Measurements from ENCODE around the gene ALKAL2. TPM values are rescaled to one million over a fixed set of nuclear protein-coding genes. Genes with fewer than 3 reads are reported as not detected.

ALKAL2 gene
- total and polyA plus RNA-seq, 10 of the 15 experiments (the other 5 are each of a cell fraction or from before 2014, with no cell fraction given): 0.11 to 0.29 (median 0.11) TPM; not detected in 7

DNA sequence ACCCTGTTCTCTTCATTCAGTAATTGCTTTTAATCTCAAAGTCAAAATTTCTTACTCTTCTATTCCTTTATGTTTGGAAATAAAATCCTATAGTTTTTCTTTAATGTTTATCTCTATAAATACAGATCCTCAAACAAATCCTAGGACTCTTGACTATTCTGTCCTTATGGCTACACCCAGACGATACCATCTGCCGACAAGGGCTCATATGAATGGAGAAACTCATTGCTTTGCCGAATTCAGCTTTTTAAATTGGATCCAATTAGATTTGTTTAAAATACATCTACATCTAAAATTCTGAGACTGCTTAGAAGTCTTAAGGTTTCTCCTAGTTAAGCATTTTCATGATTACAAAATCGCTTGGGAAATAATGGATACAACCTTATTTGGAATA, 9.0 kb downstream of the ALKAL2 start (continued):
- TF ChIP-seq MTA3 (IDR thresholded peaks at IDR 0.05; ENCODE audit: borderline replicate concordance, low read length): no peak
- no peak for TF ChIP-seq SMARCA5 (IDR thresholded peaks at IDR 0.05)
- no peak for TF ChIP-seq CEBPB (IDR thresholded peaks at IDR 0.05; ENCODE audit: borderline replicate concordance in 1 of 2, low read depth in 2 of 2, low read length in 2 of 2)
- TF ChIP-seq, protein P1, sequence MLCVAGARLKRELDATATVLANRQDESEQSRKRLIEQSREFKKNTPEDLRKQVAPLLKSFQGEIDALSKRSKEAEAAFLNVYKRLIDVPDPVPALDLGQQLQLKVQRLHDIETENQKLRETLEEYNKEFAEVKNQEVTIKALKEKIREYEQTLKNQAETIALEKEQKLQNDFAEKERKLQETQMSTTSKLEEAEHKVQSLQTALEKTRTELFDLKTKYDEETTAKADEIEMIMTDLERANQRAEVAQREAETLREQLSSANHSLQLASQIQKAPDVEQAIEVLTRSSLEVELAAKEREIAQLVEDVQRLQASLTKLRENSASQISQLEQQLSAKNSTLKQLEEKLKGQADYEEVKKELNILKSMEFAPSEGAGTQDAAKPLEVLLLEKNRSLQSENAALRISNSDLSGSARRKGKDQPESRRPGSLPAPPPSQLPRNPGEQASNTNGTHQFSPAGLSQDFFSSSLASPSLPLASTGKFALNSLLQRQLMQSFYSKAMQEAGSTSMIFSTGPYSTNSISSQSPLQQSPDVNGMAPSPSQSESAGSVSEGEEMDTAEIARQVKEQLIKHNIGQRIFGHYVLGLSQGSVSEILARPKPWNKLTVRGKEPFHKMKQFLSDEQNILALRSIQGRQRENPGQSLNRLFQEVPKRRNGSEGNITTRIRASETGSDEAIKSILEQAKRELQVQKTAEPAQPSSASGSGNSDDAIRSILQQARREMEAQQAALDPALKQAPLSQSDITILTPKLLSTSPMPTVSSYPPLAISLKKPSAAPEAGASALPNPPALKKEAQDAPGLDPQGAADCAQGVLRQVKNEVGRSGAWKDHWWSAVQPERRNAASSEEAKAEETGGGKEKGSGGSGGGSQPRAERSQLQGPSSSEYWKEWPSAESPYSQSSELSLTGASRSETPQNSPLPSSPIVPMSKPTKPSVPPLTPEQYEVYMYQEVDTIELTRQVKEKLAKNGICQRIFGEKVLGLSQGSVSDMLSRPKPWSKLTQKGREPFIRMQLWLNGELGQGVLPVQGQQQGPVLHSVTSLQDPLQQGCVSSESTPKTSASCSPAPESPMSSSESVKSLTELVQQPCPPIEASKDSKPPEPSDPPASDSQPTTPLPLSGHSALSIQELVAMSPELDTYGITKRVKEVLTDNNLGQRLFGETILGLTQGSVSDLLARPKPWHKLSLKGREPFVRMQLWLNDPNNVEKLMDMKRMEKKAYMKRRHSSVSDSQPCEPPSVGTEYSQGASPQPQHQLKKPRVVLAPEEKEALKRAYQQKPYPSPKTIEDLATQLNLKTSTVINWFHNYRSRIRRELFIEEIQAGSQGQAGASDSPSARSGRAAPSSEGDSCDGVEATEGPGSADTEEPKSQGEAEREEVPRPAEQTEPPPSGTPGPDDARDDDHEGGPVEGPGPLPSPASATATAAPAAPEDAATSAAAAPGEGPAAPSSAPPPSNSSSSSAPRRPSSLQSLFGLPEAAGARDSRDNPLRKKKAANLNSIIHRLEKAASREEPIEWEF (IDR thresholded peaks at IDR 0.05; ENCODE audit: insufficient replicate concordance, low read depth, low read length): no peak

DNA sequence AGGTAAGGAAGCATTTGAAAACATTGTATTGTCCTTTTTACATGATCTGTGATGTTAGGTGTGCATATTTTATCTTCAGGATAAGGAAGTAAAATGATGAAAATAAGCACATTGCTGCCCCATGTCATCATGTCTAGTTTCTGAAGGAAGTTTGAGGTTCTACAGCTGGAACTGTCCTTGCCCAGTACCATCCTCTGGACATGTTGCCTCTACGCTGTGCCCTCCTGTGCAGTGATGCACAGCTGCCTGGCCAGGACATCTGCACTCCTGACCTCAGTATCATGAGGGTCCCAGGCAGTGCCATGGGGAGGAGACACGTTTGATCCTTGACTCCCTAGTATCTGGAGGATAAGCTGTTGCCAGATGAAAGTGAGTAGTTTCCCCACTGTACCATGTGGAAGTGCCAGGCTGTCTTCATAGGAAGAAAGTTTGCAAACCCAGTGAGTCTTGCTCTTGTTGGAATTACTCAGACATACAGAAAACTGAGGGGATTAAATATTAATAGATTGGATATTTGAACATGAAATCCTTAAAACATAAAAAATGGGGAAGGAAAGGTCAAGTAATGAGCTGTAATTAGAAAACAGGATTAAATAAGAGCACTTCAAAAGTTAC, 9.5 kb downstream of the ALKAL2 start:
- WGBS (ENCODE audit: insufficient coverage, insufficient replicate concordance, low lambda C conversion rate, missing lambda C conversion rate): 91% methylated on average over 2 of the region's 2 CpGs
- Histone ChIP-seq H3K4me3 (no peak overlapping the region), H2AFZ (ENCODE audit: control insufficient read depth, low read depth, low read length) (no peak overlapping the region), H3K9me3 (replicated peaks; ENCODE audit: control insufficient read depth, insufficient read depth, low read length) (no peaks in the 10 kb centered on the region), H3K4me1 (ENCODE audit: control insufficient read depth, insufficient read depth, low read length) (peaks cover 12% of the 10 kb centered on the region), H3K27ac (ENCODE audit: control insufficient read depth, insufficient read depth) (no peak overlapping the region), H4K20me1 (ENCODE audit: control insufficient read depth, insufficient read depth) (no peaks in the 10 kb centered on the region; the same call in 1 of the 2 replicates), H3K79me2 (ENCODE audit: control insufficient read depth, insufficient read depth, low read length) (peaks cover 5% of the 10 kb centered on the region; the same call in 1 of the 2 replicates), H3K9ac (ENCODE audit: control insufficient read depth, insufficient read depth, low read length) (no peak overlapping the region), H3K36me3 (ENCODE audit: control insufficient read depth in 2 of 2, insufficient read depth in 2 of 2, low read length in 1 of 2) (peaks cover 28 to 44% of the 10 kb centered on the region in 2 experiments), H3K4me2 (ENCODE audit: control insufficient read depth, insufficient read depth) (no peak overlapping the region), H3K27me3 (replicated peaks in 1 of 2; ENCODE audit: control insufficient read depth in 2 of 2, insufficient read depth in 2 of 2, low read length in 1 of 2) (no peaks in the 10 kb centered on the region)
- SMC1A ChIA-PET (ENCODE audit: uncharacterized antibody, unreplicated experiment): no interaction called here
- in situ Hi-C loops (cut with MboI) (no loop called here), intact Hi-C loops (cut with micrococcal nuclease; ENCODE audit: unreplicated experiment) (no loop called here)
- DNase-seq (ENCODE audit: low read depth, low spot score) (no peak), ATAC-seq (no peak), FAIRE-seq (no peak)
- RAD21 ChIA-PET (ENCODE audit: unreplicated experiment): no interaction called here
- CTCF ChIA-PET: no interaction called here
- POLR2A ChIA-PET: no interaction called here
- BruUV-seq (replicated peaks): no TSS peak
- TF ChIP-seq POLR2A (IDR thresholded peaks at IDR 0.05; ENCODE audit: low read depth, low read length) (no peak), REST (IDR thresholded peaks at IDR 0.05; ENCODE audit: low read depth, low read length) (no peak), SRF (IDR thresholded peaks at IDR 0.05; ENCODE audit: low read depth in 2 of 2, low read length in 2 of 2) (no peak)
- TF ChIP-seq, protein P2, sequence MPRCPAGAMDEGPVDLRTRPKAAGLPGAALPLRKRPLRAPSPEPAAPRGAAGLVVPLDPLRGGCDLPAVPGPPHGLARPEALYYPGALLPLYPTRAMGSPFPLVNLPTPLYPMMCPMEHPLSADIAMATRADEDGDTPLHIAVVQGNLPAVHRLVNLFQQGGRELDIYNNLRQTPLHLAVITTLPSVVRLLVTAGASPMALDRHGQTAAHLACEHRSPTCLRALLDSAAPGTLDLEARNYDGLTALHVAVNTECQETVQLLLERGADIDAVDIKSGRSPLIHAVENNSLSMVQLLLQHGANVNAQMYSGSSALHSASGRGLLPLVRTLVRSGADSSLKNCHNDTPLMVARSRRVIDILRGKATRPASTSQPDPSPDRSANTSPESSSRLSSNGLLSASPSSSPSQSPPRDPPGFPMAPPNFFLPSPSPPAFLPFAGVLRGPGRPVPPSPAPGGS (IDR thresholded peaks at IDR 0.05; ENCODE audit: borderline replicate concordance, insufficient read depth, low read depth, low read length, poor library complexity, severe bottlenecking): no peak

Measured in GM12878 (cell line).